Smooth muscle cell (in vitro differentiated cells): Measurements from ENCODE around the gene GARNL3. TPM values are rescaled to one million over a fixed set of nuclear protein-coding genes. Genes with fewer than 3 reads are reported as not detected.

Source experiments
- DNase-seq: peaks from one replicate; lab custom pipeline; 2025; ENCODE audit not compliant: unreplicated experiment; lab: John Stamatoyannopoulos, UW
- H2AFZ ChIP-seq: fragments of 200-600 bp; sonication (generic); 2 replicates; pipeline ENCODE4 v1.6.0; 2016; ENCODE audit warnings: antibody characterized with exemption, low read depth, mild to moderate bottlenecking
- H3F3A ChIP-seq: fragments of 200-600 bp; sonication (generic); 2 replicates; pipeline ENCODE4 v1.6.0; 2017; ENCODE audit warnings: antibody characterized with exemption, low read depth
- H3K27ac ChIP-seq: fragments of 200-600 bp; sonication (generic); 2 replicates; pipeline ENCODE4 v1.5.1; 2016; ENCODE audit warnings: low read depth, mild to moderate bottlenecking
- H3K27me3 ChIP-seq: fragments of 200-600 bp; sonication (generic); 2 replicates; pipeline ENCODE4 v1.6.1; 2016; ENCODE audit warnings: low read depth, mild to moderate bottlenecking
- H3K36me3 ChIP-seq: fragments of 200-600 bp; sonication (generic); 2 replicates; pipeline ENCODE4 v1.5.1; 2016; ENCODE audit warnings: low read depth
- H3K4me1 ChIP-seq: fragments of 200-600 bp; sonication (generic); 2 replicates; pipeline ENCODE4 v1.5.1; 2016; ENCODE audit warnings: low read depth
- H3K4me2 ChIP-seq: fragments of 200-600 bp; sonication (generic); 2 replicates; pipeline ENCODE4 v1.6.0; 2016; ENCODE audit warnings: mild to moderate bottlenecking
- H3K4me3 ChIP-seq: fragments of 200-600 bp; sonication (generic); 2 replicates; pipeline ENCODE4 v1.5.1; 2016; ENCODE audit warnings: mild to moderate bottlenecking
- H3K79me2 ChIP-seq: fragments of 200-600 bp; sonication (generic); 2 replicates; pipeline ENCODE4 v1.6.0; 2016; ENCODE audit warnings: low read depth, mild to moderate bottlenecking
- H3K9ac ChIP-seq: fragments of 200-600 bp; sonication (generic); 2 replicates; pipeline ENCODE4 v1.6.0; 2016; ENCODE audit warnings: low read depth
- H3K9me3 ChIP-seq: fragments of 200-600 bp; sonication (generic); replicated peaks from 2 replicates; pipeline ENCODE4 v1.5.1; 2016; ENCODE audit warnings: low read depth
- H4K20me1 ChIP-seq: fragments of 200-600 bp; sonication (generic); 2 replicates; pipeline ENCODE4 v1.6.0; 2016; ENCODE audit warnings: low read depth
- WGBS: methylation state at CpG from one replicate; pipeline ENCODE4 v1.1.7; 2016; ENCODE audit warnings: low lambda C conversion rate; 5-methylcytosine and 5-hydroxymethylcytosine counted together
- polyA plus RNA-seq: library from polyadenylated mRNA; unstranded; fragments of >200 nt; fragmentation: Nextera tagmentation; extraction: Ambion mirVana; gene quantifications from 2 replicates; pipeline ENCODE4 v1.2.1, GENCODE V29; 2016
- total RNA-seq: library from RNA; depleted of rRNA; stranded (reverse); fragments of >200 nt; gene quantifications from 2 replicates; pipeline ENCODE4 v1.2.3, GENCODE V29; 2014
- TF ChIP-seq, protein P1 (sequence below): fragments of 200-600 bp; sonication (generic); IDR thresholded peaks from 2 replicates; pipeline ENCODE4 v1.5.1; 2017; ENCODE audit warnings: borderline replicate concordance, mild to moderate bottlenecking, antibody characterized with exemption; ENCODE audit not compliant: insufficient read depth, poor library complexity, severe bottlenecking

The GARNL3 gene
- total and polyA plus RNA-seq, 2 experiments from 2014 or later = 4.7 to 18.5 TPM

GRCh38 chr9:127224178-127224882 lies 40.2 kb upstream of the GARNL3 start:
- peaks cover 12% of the 10 kb centered on the region for H3F3A ChIP-seq
- no peaks in the 10 kb centered on the region for H3K27me3 ChIP-seq
- peaks cover 4% of the 10 kb centered on the region for H3K79me2 ChIP-seq
- H4K20me1 ChIP-seq = no peaks in the 10 kb centered on the region
- WGBS = 2% methylated on average over 42 of the region's 56 CpGs
- TF ChIP-seq, protein P1, sequence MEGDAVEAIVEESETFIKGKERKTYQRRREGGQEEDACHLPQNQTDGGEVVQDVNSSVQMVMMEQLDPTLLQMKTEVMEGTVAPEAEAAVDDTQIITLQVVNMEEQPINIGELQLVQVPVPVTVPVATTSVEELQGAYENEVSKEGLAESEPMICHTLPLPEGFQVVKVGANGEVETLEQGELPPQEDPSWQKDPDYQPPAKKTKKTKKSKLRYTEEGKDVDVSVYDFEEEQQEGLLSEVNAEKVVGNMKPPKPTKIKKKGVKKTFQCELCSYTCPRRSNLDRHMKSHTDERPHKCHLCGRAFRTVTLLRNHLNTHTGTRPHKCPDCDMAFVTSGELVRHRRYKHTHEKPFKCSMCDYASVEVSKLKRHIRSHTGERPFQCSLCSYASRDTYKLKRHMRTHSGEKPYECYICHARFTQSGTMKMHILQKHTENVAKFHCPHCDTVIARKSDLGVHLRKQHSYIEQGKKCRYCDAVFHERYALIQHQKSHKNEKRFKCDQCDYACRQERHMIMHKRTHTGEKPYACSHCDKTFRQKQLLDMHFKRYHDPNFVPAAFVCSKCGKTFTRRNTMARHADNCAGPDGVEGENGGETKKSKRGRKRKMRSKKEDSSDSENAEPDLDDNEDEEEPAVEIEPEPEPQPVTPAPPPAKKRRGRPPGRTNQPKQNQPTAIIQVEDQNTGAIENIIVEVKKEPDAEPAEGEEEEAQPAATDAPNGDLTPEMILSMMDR = peak; percentile 6
- H3K9ac ChIP-seq = no peak overlapping the region
- H3K27ac ChIP-seq = no peak overlapping the region
- H2AFZ ChIP-seq = peak overlapping the region; percentile 84
- no peaks in the 10 kb centered on the region for H3K9me3 ChIP-seq
- H3K36me3 ChIP-seq = no peaks in the 10 kb centered on the region
- no peaks in the 10 kb centered on the region for H3K4me1 ChIP-seq
- peak overlapping the region; percentile 87 for H3K4me2 ChIP-seq
- peak overlapping the region; percentile 58 for H3K4me3 ChIP-seq
- DNase-seq = peak; percentile 87

- WGBS = 0% methylated on average over 5 of the region's 106 CpGs
- Histone ChIP-seq H3K9ac (peak overlapping the region; percentile 47), H3K4me2 (peak overlapping the region; percentile 95), H3K27ac (no peak overlapping the region), H3K27me3 (no peaks in the 10 kb centered on the region), H4K20me1 (no peaks in the 10 kb centered on the region), H3K79me2 (peaks cover 4% of the 10 kb centered on the region), H3F3A (peaks cover 12% of the 10 kb centered on the region), H3K4me1 (no peaks in the 10 kb centered on the region), H3K36me3 (no peaks in the 10 kb centered on the region), H2AFZ (peak overlapping the region; percentile 85), H3K4me3 (peak overlapping the region; percentile 74), H3K9me3 (no peaks in the 10 kb centered on the region)
- TF ChIP-seq, protein P1 = no peak
- DNase-seq = peak; percentile 95
These were observed 39.5 kb upstream of the GARNL3 start for GRCh38 chr9:127224883-127225739.

DNA sequence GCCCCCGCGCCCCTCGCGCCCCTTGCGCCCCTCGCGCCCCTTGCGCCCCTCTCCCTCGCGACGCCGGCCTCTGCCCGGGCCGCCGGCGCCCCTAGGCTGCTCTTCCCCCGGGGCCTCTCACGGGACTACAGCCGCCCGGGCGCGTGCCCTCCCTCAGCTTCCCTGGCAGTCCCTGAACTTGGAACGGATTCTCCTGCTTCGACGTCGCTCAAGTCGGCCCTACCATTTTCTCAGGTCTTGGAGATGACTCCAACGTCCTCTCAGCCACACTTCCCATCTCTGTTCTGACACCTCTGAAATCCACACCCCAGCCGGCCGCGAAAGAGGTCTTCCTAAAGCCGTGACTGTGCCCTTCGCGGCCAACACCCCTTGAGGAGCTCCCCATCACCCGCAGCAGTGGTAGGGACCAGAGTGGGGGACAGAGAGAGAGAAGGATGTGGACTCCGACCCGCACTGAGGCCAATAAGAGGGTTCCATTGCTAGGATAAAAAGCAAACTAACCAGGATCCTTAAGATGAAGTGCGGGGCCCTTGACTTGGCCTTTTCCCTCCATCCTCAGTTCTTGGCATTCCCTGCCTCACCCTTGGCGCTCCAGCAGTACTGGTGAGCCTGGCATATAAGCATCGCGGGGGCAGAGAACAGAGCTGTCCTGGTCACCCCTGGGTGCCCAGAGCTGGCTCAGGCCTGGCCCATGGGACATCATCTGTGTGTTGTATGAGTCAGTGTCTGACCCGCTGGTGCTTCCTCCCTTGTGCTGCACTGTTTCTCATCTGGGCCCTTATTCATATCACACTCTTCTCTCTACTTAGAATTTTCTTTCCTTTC lies 38.6 kb upstream of the GARNL3 start:
- no peaks in the 10 kb centered on the region for H3K4me1 ChIP-seq
- 56% methylated on average over 22 of the region's 42 CpGs for WGBS
- H4K20me1 ChIP-seq = no peaks in the 10 kb centered on the region
- H3K79me2 ChIP-seq = peaks cover 4% of the 10 kb centered on the region
- H2AFZ ChIP-seq = peak overlapping the region; percentile 49
- peak overlapping the region; percentile 74 for H3K4me3 ChIP-seq
- H3K9me3 ChIP-seq = no peaks in the 10 kb centered on the region
- DNase-seq = no peak
- no peak overlapping the region for H3K9ac ChIP-seq
- H3K27ac ChIP-seq = no peak overlapping the region
- TF ChIP-seq, protein P1 = no peak
- H3K27me3 ChIP-seq = no peaks in the 10 kb centered on the region
- peaks cover 12% of the 10 kb centered on the region for H3F3A ChIP-seq
- H3K4me2 ChIP-seq = peak overlapping the region; percentile 95
- no peaks in the 10 kb centered on the region for H3K36me3 ChIP-seq
